Right hindlimb (tissue), 1 donor: ENCODE measurements around the gene ACER1.
"Not testable (repeated sequence)": the region's sequence is repeated elsewhere in the genome, so short reads cannot be mapped to it uniquely, and the experiment has no call there.

Experiments used
- DNase-seq: peaks from one replicate; pipeline ENCODE4 v3.0.0-alpha.2; 2018

Gene ACER1

GRCh38 chr19:6286676-6287075 is 46.7 kb downstream of the ACER1 start:
- DNase-seq: no peak

GRCh38 chr19:6282393-6282792 is 51.0 kb downstream of the ACER1 start:
- DNase-seq: not testable (repeated sequence)

DNA sequence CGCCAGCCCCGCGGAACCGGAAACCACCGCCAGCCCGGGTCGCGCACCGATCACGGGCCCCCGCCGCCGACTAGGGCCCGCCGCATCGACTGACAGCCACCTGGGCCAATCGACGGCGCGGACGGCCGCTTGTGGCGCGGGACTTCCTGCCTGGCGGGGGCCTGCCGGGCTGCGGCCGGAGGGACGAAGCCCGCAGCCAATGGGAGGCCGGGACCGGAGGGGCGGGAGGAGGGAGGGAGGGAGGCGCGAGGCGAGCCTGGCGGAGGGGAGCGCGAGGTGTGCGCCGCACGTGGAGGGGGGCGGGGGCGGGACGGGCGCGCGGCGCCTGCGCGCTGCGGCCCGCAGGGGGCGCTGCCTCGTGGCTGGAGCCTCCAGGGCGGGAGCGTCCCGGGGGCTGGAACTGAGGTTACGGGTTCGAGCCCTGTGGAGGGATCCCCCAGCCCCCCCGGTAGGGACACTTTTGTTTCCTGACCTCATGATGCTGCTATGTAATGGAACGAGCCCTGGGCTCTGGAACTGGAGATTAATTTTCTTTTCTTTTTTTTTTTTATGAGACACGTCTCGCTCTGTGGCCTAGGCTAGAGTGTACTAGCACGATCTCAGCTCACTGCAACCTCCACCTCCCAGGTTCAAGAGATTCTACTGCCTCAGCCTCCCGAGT is 53.4 kb downstream of the ACER1 start, which contains the start of gene MLLT1:
Gene MLLT1 (minus strand): TSS at position 45 of the 661 bp plus-strand sequence. CDS start 191 bp downstream, outside the sequence.
- peak; percentile 98 for DNase-seq

GRCh38 chr19:6279620-6279930 is 53.8 kb downstream of the ACER1 start:
- DNase-seq: no peak

DNA sequence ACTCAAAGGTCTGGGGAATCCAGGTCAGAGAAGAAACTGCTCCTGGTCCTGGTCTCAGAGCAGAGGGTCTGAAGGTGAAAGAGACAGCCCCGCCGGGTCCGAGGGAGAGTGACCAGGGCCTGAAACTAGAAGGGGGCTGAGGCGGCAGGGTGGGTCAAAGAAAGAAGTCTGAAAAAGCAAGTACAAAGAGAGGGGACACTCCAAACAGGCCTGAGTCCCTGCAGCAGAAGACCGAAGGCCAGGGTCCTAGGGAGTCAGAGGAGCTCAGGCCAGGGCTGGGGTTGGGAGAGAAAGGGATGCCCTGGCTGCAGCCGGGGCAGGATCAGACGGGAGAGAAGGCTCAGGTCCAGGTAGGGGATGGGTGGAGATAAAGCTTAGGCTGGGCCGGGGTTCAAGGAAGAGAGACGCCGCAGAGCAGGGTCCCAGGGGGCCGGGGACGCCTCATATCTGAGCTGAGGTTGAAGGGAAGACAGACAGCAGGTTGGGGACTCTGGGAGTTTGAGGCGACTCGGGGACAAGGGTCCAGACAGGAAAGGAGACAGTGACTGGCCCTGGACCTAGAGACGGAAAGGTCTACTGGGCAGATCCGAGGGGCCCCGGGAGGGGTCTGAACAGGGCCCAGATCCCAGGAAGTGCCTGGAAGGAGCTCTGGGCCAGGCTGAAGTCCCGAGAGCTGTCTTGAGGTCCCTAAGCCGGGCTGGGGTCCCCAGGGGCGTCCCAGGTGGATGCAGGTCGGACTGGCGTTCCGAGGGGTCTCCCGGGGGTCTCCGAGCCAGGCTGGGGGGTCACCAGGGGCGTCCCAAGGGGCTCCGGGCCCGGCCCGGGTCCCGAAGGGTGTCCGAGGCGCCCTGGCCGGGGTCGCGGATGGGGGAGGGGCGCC is 54.4 kb downstream of the ACER1 start:
- DNase-seq: peak; percentile 49

DNA sequence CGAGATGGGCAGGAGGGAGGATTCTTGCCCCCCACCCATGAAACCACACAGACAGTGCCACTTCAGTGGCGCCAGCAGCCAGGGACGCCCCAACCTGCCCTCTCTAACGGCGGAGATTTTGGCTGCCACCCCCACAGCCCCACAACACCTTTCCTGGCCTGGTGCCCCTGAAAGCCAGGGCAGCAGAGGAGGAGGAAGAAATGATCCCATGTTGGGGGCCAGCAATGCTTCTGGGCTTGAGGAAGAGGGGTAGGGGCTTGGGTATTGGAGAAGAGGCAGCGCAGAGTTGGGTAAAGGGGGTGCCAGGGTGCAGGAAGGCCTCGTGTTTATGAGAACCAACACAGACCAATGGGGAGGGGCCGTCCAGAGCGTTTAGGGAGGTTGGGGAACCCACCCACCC is 55.4 kb downstream of the ACER1 start:
- no peak for DNase-seq

DNA sequence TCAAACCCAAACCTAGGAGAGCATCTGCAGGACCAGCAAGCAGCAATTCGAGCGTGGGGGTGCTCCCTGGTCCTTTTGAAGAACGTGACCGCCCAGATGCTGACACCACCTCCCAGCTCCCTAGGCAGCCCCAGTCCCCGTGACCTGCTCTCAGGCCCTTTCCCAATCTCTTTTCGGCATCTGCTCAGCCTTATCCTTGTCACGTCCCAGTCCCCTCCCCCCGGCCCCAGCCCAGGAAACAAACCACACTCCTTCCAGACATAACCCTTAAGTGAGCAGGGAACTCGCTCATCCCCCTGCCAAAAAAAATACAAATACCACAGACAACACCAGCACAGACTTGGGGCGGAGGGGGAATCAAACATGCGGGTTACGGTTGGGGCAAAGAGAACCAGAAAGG is 57.0 kb downstream of the ACER1 start:
- peak; percentile 64 for DNase-seq

- DNase-seq: no peak
These were observed 58.2 kb downstream of the ACER1 start for GRCh38 chr19:6275170-6275744.

- DNase-seq: no peak
These were observed 58.7 kb downstream of the ACER1 start for GRCh38 chr19:6274756-6275155.

GRCh38 chr19:6273701-6274601 is 59.5 kb downstream of the ACER1 start:
- DNase-seq: peak; percentile 72

DNA sequence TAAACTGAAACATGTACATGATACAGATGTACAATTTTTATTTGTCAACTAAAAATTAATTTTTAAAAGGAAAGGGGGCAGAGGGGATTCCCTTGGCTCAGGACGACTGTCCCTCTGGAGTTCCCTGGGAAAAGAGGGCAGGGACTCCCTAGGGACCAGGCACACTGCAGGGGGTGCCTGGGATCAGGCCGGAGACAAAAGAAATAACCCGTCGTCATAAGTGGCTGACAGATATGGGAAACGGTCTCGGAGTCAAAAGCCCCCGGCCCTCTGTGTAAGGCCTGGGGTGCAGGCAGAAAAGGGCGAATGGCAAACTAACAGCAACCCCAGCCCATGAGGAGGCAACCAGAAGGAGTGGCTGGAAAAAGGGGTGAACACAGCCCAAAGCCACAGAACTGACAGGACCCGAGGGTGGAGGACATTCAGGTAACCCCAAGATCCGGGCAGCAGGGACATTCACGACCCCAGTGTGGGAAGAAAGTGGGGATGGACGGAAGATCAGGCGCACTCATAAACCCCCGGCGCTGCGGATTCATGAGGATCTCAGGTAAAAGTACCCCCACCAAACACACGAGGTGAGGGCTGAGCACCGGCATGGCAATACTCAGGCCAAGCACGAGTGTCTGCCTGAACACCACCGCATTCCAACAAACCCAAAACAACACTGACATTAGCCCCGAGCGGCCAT is 60.4 kb downstream of the ACER1 start:
- DNase-seq: no peak

GRCh38 chr19:6272411-6272791 is 61.0 kb downstream of the ACER1 start:
- no peak for DNase-seq

- DNase-seq: peak; percentile 76
These were observed 61.5 kb downstream of the ACER1 start for GRCh38 chr19:6271721-6272410.

- no peak for DNase-seq
These were observed 62.2 kb downstream of the ACER1 start for GRCh38 chr19:6271251-6271650.

GRCh38 chr19:6270822-6271221 is 62.6 kb downstream of the ACER1 start:
- no peak for DNase-seq

GRCh38 chr19:6270076-6270745 is 63.2 kb downstream of the ACER1 start:
- DNase-seq: no peak

DNA sequence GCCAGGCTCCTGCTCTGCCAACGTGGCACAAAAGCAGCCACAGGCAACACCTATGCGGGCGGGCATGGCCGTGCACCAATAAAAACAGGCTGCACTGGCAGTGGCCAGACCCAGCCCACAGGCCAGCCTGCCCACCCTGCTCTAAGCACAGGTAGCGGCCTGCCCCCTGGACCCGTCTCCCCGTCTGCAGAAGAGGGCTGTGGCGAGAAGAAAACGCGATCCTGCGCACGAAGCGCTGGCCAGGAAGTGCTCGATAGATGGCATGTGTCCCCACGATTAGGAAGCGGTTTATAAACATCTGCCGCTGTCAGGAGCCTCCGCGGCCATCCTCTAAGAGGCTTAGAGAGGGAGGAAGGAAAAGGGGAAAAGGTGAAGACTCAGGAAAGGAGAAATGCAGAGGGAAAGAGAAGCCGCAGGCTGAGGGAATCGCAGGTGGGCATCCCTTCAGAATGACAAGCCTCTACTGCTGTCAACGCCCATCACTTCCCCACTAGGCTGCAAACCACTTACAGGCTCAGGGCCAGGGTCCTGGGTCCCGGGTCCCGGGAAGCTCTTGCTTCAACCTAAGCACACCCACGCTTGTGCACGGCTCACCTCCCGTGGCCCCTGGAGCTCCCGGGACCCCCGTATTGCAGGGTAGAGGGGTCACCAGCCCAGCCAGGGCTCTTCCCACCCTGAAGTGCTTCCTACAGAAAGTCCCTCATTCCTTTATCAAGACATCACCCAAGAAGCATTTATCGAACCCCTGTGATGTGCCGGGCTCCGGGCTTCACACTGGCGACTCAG is 64.1 kb downstream of the ACER1 start:
- DNase-seq: no peak

DNA sequence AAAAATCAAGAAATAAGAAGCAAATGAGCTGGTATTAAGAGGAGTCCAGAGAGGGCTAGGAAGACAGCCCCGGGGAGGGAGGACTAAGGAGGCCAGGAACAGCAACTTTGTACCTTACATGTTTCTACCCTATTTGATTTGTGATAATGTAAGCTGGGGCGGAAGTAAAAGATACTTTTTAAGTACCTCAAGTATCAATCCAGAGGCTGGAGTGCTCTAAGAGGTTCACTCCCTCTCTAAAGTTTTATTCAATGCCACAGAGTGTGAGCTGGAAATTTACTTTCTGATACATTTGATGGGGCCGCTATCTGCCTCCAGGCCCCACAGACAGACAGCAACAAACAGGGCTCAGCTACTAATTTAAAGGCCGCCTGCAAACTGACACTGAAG is 65.0 kb downstream of the ACER1 start:
- no peak for DNase-seq

DNA sequence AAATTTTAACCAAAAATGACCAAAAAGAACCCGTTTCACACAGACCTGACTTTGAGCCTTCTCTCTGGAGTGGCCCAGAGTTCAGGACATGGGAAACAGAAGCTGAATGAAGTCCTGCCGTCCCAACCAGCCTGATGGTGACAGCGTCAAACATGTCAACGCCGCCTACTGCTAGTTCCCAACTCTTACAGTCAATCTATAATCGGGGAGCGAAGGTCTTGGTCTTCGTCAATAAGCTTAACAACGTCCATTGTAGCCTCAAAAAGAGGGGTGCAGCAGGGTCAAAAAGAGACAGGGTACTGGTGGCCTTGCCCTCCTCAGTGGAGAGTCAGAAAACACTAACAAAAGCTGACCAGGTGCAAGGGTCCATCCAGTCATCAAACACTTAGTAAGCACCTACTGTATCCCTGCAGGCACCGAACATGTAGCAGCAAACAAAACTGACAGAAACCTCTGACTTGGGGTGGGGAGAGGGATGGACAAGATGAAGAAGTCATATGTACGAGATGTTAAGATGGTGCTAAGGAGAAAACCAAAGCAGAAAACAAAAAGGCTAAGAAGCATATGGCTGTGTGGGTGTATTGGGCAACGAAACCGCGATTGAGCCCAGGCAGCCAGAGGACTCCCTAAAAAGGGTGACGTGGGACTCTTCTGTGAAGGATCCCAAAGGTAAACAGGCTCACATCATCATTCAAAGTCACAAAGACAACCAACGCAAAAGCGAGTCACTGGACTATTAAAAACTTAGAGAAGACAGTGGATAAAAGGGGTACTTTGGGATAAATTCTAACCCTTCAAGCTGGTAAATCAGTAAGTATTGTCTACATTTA is 65.6 kb downstream of the ACER1 start:
- DNase-seq: no peak
